HEK293 (cell line): ENCODE measurements around the gene TECR.

Source experiments
- CTCF ChIA-PET: fragments of 350-600 bp; formaldehyde crosslinking; extraction: SDS; loops from one replicate; lab custom pipeline; 2021; ENCODE audit warnings: antibody characterized with exemption; lab: Yijun Ruan, JAX
- POLR2A ChIA-PET: fragments of 300-600 bp; formaldehyde crosslinking; extraction: SDS; loops from one replicate; lab custom pipeline; 2020; ENCODE audit warnings: antibody characterized with exemption, inconsistent platforms; lab: Yijun Ruan, JAX
- H3K27ac ChIP-seq: fragments of 200-500 bp; sonication (Bioruptor generic); 2 replicates; pipeline ENCODE4 v1.5.1; 2014; ENCODE audit warnings: low read depth, low read length, control low read depth, inconsistent platforms; ENCODE audit errors: extremely low read depth
- H3K36me3 ChIP-seq, 2 experiments: fragments of 200-500 bp in 1 of 2; sonication (Bioruptor generic) in 1 of 2; 1 replicate in 1 of 2; 2 replicates in 1 of 2; pipeline ENCODE4 v1.5.1; 2014 to 2017; ENCODE audit warnings: inconsistent platforms in 2 of 2, low read length in 2 of 2; ENCODE audit not compliant: control insufficient read depth in 2 of 2, insufficient read depth in 1 of 2
- H3K4me1 ChIP-seq: fragments of 200-500 bp; sonication (Bioruptor generic); 2 replicates; pipeline ENCODE4 v1.5.1; 2014; ENCODE audit warnings: mild to moderate bottlenecking, low read length, inconsistent platforms; ENCODE audit not compliant: control insufficient read depth, insufficient read depth
- H3K4me3 ChIP-seq: 2 replicates; pipeline ENCODE4 v1.5.1; 2011; ENCODE audit warnings: low read depth, mild to moderate bottlenecking, control low read depth, low read length, moderate library complexity
- H3K9me3 ChIP-seq: fragments of 200-500 bp; sonication (Bioruptor generic); 2 replicates; pipeline ENCODE4 v1.5.1; 2014; ENCODE audit warnings: low read depth, low read length, inconsistent platforms; ENCODE audit not compliant: control insufficient read depth, insufficient read depth
- AEBP2 ChIP-seq: fragments of 450-650 bp; formaldehyde crosslinking; IDR thresholded peaks from 2 replicates; pipeline ENCODE4 v1.5.1; 2016; ENCODE audit warnings: missing biosample characterization, missing genetic modification characterization, borderline replicate concordance
- BCL6B ChIP-seq: fragments of 450-650 bp; formaldehyde crosslinking; IDR thresholded peaks from 2 replicates; pipeline ENCODE4 v1.5.1; 2017; ENCODE audit warnings: missing biosample characterization, missing genetic modification characterization
- HIC1 ChIP-seq: fragments of 450-650 bp; formaldehyde crosslinking; IDR thresholded peaks from 2 replicates; pipeline ENCODE4 v1.5.1; 2016; ENCODE audit warnings: missing biosample characterization, missing genetic modification characterization
- IKZF3 ChIP-seq: fragments of 450-650 bp; IDR thresholded peaks from 2 replicates; pipeline ENCODE4 v1.5.0; 2018; ENCODE audit warnings: missing biosample characterization, mild to moderate bottlenecking, missing genetic modification characterization, moderate library complexity
- PATZ1 ChIP-seq: fragments of 450-650 bp; formaldehyde crosslinking; IDR thresholded peaks from 2 replicates; pipeline ENCODE4 v1.5.1; 2016; ENCODE audit warnings: missing biosample characterization, missing genetic modification characterization
- PBX3 ChIP-seq: sonication (generic); formaldehyde crosslinking; IDR thresholded peaks from 2 replicates; pipeline ENCODE4 v1.8.1; 2022; ENCODE audit warnings: mild to moderate bottlenecking, moderate library complexity, missing genetic modification reagents
- ZBTB10 ChIP-seq: fragments of 450-650 bp; formaldehyde crosslinking; IDR thresholded peaks from 2 replicates; pipeline ENCODE4 v1.5.1; 2016; ENCODE audit warnings: missing biosample characterization, missing genetic modification characterization
- ZBTB48 ChIP-seq: fragments of 450-650 bp; formaldehyde crosslinking; IDR thresholded peaks from 2 replicates; pipeline ENCODE4 v1.5.1; 2016; ENCODE audit warnings: missing biosample characterization, missing genetic modification characterization
- ZNF449 ChIP-seq: fragments of 450-650 bp; formaldehyde crosslinking; IDR thresholded peaks from 2 replicates; pipeline ENCODE4 v1.5.1; 2017; ENCODE audit warnings: missing biosample characterization, mild to moderate bottlenecking, missing genetic modification characterization, moderate library complexity
- ZNF596 ChIP-seq: fragments of 450-650 bp; IDR thresholded peaks from 2 replicates; pipeline ENCODE4 v1.5.0; 2018; ENCODE audit warnings: missing biosample characterization, mild to moderate bottlenecking, missing genetic modification characterization, moderate library complexity
- ZNF626 ChIP-seq: fragments of 450-650 bp; sonication (Bioruptor Pico); formaldehyde crosslinking; IDR thresholded peaks from 2 replicates; pipeline ENCODE4 v1.5.1; 2018; ENCODE audit warnings: missing biosample characterization, missing genetic modification characterization, inconsistent platforms
- ZNF645 ChIP-seq: fragments of 450-650 bp; formaldehyde crosslinking; IDR thresholded peaks from 2 replicates; pipeline ENCODE4; 2016; ENCODE audit warnings: missing biosample characterization, missing genetic modification characterization
- ZNF76 ChIP-seq: fragments of 450-650 bp; formaldehyde crosslinking; IDR thresholded peaks from 2 replicates; pipeline ENCODE4; 2016; ENCODE audit warnings: low read depth, missing biosample characterization, missing genetic modification characterization, borderline replicate concordance
- ZNF777 ChIP-seq: fragments of 450-650 bp; formaldehyde crosslinking; IDR thresholded peaks from 2 replicates; pipeline ENCODE4 v1.5.1; 2017; ENCODE audit warnings: missing biosample characterization, missing genetic modification characterization, borderline replicate concordance
- ZSCAN18 ChIP-seq: fragments of 450-650 bp; formaldehyde crosslinking; IDR thresholded peaks from 2 replicates; pipeline ENCODE4 v1.5.1; 2016; ENCODE audit warnings: missing biosample characterization, missing genetic modification characterization
- ZSCAN5A ChIP-seq: fragments of 450-650 bp; formaldehyde crosslinking; IDR thresholded peaks from 2 replicates; pipeline ENCODE4 v1.5.1; 2016; ENCODE audit warnings: missing biosample characterization, missing genetic modification characterization

TECR gene

GRCh38 chr19:14496029-14496833 lies 33.2 kb upstream of the TECR start, which contains the start of gene GIPC1 (continued):
- TF ChIP-seq ZSCAN5A (peak; percentile 96; the same call in 1 of the 2 replicates), PATZ1 (tag by site-specific recombination) (peak; percentile 92), ZSCAN18 (no peak), IKZF3 (tag by site-specific recombination) (peak; percentile 100), ZNF596 (tag by site-specific recombination) (no peak), HIC1 (tag by site-specific recombination) (peak; percentile 97), ZBTB48 (tag by site-specific recombination) (peak; percentile 84), ZNF76 (tag by site-specific recombination) (peak; percentile 57; the same call in 1 of the 2 replicates), ZNF645 (tag by site-specific recombination) (no peak), ZNF449 (tag by site-specific recombination) (no peak), ZNF626 (no peak)

GRCh38 chr19:14496834-14497227 lies 32.6 kb upstream of the TECR start:
- peaks cover 4 to 10% of the 10 kb centered on the region in 2 experiments; a peak in 2 of 3 replicates for H3K36me3 ChIP-seq
- H3K4me1 ChIP-seq = no peaks in the 10 kb centered on the region
- H3K9me3 ChIP-seq = no peaks in the 10 kb centered on the region
- TF ChIP-seq ZBTB10 (tag by site-specific recombination) (no peak), AEBP2 (no peak), ZNF777 (tag by site-specific recombination) (peak; percentile 10; the same call in 1 of the 2 replicates), BCL6B (tag by site-specific recombination) (no peak), PBX3 (no peak)
- TF ChIP-seq, all 188 proteins: peak for 1
- Histone ChIP-seq H3K4me3 (no peak overlapping the region), H3K27ac (no peak overlapping the region; the same call in 1 of the 2 replicates)
- CTCF ChIA-PET = interaction anchor here (0.6 to 3.2 kb wide), 6 partner anchors 8 to 42 kb away, joined by 3 to 23 read pairs (median 4); no protein-coding TSS in a partner anchor
- POLR2A ChIA-PET = interaction anchor here (0.5 to 3.3 kb wide), 10 partner anchors 8 to 360 kb away, joined by 3 to 45 read pairs (median 4); partner anchors contain the start of genes ASF1B, DNAJB1 and PTGER1
